Stimulated activated CD4-positive, alpha-beta T cell treated with anti-CD3 and anti-CD28 coated beads, TNF-alpha, amount 100 ng/mL, for 48 hours (primary cell): ENCODE measurements around the gene INO80.
"Not testable (repeated sequence)": the region's sequence is repeated elsewhere in the genome, so short reads cannot be mapped to it uniquely, and the experiment has no call there.

ENCODE experiments used
- DNase-seq, 3 donors: peaks; one replicate each; pipeline ENCODE4 v3.0.0-alpha.2; 2020; ENCODE audit warnings: low read depth in 3 of 3

INO80 gene, protein sequence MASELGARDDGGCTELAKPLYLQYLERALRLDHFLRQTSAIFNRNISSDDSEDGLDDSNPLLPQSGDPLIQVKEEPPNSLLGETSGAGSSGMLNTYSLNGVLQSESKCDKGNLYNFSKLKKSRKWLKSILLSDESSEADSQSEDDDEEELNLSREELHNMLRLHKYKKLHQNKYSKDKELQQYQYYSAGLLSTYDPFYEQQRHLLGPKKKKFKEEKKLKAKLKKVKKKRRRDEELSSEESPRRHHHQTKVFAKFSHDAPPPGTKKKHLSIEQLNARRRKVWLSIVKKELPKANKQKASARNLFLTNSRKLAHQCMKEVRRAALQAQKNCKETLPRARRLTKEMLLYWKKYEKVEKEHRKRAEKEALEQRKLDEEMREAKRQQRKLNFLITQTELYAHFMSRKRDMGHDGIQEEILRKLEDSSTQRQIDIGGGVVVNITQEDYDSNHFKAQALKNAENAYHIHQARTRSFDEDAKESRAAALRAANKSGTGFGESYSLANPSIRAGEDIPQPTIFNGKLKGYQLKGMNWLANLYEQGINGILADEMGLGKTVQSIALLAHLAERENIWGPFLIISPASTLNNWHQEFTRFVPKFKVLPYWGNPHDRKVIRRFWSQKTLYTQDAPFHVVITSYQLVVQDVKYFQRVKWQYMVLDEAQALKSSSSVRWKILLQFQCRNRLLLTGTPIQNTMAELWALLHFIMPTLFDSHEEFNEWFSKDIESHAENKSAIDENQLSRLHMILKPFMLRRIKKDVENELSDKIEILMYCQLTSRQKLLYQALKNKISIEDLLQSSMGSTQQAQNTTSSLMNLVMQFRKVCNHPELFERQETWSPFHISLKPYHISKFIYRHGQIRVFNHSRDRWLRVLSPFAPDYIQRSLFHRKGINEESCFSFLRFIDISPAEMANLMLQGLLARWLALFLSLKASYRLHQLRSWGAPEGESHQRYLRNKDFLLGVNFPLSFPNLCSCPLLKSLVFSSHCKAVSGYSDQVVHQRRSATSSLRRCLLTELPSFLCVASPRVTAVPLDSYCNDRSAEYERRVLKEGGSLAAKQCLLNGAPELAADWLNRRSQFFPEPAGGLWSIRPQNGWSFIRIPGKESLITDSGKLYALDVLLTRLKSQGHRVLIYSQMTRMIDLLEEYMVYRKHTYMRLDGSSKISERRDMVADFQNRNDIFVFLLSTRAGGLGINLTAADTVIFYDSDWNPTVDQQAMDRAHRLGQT (N-terminal part only)

GRCh38 chr15:41116116-41116961 lies at the start of gene INO80:
Gene INO80 (minus strand): TSS chr15:41116280. CDS start chr15:41096310, 19,970 bp downstream.
- DNase-seq: peak; percentile 92 to 98 (median 94)

GRCh38 chr15:41161736-41162135 lies 45.7 kb upstream of the INO80 start:
- no peak for DNase-seq

DNA sequence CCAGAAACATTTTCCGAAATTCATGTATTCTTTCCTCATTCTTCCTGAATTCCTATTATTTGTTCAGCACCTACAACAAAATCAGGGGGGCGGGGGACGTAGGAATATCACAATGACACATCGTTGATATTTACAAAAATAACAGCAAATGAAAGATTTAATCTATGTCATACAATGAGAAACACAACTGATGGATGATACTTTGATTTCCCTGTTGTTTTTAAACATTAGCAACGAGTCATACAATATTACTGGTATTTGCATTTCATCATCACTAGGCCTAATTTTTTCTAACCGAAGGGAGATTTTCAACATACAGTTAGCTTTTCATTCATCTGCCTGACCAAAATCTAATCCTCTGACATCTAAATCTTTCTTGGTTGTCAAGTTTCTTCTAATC lies 45.3 kb upstream of the INO80 start:
- no peak for DNase-seq

- no peak for DNase-seq
These were observed 44.7 kb upstream of the INO80 start for GRCh38 chr15:41160639-41161315.

GRCh38 chr15:41154412-41154811 lies 38.3 kb upstream of the INO80 start:
- DNase-seq: no peak

DNA sequence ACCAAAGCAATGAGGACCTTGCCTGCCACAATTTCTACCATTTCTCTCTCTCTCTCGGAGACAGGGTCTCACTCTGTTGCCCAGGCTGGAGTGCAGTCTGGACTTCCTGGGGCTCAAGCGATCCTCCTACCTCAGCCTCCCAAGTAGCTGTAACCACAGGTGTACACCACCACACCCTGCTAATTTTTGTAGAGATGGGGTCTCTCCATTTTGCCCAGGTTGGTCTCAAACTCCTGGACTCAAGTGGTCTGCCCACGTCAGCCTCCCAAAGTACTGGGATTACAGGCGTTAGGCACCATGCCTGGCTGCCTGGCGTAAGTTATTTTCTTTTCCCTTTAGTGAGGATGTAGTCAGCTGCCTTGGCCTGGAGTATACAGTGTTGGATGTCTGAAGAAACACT lies 37.7 kb upstream of the INO80 start:
- DNase-seq: no peak

GRCh38 chr15:41151451-41152005 lies 35.4 kb upstream of the INO80 start:
- DNase-seq: no peak

GRCh38 chr15:41150279-41150678 lies 34.2 kb upstream of the INO80 start:
- no peak for DNase-seq

DNA sequence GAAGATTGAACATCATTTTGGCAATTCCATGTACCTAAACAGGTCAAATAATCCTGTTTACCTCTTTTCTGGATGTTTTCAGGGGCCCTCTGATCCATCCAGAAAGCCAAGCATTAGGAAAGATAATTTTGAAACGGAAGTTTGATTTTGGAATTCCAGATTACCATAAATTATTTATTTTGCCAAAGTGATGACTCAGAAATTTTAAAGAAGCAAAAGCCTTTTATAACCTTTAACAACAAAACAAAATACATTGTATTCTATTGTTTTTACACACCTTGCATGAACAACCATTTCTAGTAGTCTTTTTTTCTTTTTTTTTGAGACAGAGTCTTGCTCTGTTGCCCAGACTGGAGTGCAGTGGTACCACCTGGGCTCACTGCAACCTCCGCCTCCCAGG lies 32.0 kb upstream of the INO80 start:
- DNase-seq: no peak

GRCh38 chr15:41139619-41140018 lies 23.5 kb upstream of the INO80 start:
- no peak for DNase-seq

DNA sequence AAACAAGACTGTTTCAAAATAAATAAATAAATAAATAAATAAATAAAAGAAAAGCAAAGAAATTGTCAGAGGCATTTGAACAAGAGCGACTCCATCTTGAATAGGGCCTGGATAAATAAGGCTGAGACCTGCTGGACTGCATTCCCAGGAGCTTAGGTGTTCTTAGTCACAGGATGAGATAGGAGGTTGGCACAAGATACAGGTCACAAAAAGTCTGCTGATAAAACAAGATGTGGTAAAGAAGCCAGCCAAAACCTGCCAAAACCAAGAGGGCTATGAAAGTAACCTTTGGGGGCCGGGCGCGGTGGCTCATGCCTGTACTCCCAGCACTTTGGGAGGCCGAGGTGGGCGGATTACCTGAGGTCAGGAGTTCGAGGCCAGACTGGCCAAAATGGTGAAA lies 23.0 kb upstream of the INO80 start:
- DNase-seq: not testable (repeated sequence)

DNA sequence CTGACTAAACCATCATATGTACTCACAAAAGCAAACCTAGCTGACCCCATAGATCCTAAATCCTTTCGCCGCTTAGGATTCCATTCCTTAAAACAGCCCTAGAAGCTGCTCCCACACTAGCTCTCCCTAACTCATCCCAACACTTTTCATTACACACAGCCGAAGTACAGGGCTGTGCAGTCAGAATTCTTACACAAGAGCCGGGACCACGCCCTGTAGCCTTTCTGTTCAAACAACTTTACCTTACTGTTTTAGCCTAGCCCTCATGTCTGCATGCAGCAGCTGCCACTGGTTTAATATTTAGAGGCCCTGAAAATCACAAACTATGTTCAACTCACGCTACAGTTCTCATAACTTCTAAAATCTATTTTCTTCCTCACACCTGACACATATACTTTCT lies 19.5 kb upstream of the INO80 start:
- DNase-seq: not testable (repeated sequence)

DNA sequence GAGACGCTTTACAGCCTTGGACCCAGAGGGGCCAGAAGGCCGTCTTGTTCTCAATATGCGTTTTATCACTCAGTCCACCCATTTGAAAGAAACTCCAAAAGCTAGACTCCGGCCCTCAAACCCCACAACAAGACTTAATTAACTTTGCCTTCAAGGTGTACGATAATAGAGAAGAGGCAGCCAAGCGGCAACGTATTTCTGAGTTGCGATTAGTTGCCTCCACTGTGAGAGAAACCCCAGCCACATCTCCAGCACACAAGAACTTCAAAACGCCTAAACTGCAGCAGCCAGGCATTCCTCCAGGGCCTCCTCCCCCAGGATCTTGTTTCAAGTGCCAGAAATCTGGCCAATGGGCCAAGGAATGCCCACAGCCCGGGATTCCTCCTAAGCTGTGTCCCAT lies 17.4 kb upstream of the INO80 start:
- no peak for DNase-seq

- DNase-seq: not testable (repeated sequence)
These were observed 16.0 kb upstream of the INO80 start for GRCh38 chr15:41132094-41132493.

DNA sequence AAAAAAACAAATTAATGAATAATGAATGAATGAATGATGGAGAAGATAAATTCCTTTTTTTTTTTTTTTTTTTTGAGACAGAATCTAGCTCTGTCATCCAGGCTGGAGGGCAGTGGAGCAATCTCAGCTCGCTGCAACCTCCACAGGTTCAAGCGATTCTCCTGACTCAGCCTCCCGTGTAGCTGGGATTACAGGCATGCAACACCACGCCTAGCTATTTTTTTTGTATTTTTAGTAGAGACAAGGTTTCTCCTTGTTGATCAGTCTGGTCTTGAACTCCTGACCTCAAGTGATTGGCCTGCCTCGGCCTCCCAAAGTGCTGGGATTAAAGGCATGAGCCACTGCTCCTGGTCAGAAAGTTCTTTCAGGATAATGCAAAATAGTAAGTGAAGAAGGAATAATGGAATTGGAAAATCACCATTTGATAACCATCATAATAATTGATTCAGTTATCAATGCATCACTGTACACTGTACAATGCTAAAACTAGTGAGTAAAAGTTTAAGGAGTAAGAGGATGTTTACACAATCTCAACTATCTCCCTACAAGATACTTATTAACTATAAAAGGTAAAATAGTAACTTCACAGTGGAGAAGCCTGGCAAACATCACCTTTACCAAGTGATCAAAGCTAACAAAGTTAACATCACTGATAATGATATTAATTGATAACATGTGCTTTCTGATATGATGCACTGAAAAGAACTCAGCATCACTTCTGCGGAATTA lies 12.3 kb upstream of the INO80 start:
- DNase-seq: no peak

- no peak for DNase-seq
These were observed 10.0 kb upstream of the INO80 start for GRCh38 chr15:41125931-41126642.

GRCh38 chr15:41125063-41125669 lies 9.1 kb upstream of the INO80 start:
- DNase-seq: no peak

DNA sequence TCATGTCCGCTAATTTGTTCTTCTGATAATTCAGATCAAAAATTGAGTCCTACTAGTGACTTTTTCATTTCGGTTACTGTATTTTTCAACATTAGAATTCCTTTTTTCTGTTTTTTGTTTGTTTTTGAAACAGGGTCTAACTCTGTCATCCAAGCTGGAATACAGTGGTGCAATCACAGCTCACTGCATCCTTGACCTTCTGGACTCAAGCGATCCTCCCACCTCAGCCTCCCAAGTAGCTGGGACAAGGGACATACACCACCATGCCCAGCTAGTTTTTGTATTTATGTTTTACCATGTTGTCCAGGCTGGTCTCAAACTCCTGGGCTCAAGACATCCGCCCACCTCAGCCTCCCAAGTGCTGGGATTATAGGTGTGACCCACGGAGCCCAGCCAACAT lies 8.0 kb upstream of the INO80 start:
- DNase-seq: no peak

DNA sequence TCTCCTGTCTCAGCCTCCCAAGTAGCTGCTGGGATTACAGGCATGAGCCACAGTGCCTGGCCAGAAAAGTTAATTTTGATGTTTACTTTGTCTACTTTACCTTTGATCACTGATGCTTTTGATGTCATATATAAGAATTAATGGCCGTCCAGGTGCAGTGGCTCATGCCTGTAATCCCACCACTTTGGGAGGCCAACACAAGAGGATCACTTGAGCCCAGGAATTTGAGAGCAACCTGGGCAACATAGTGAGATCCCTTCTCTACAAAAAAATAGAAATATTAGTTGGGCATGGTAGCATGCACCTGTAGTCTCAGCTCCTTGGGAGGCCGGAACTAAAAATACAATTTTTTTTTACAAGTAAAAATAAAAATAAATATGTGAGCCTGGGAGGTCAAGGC lies 6.8 kb upstream of the INO80 start:
- no peak for DNase-seq
